ENCODE data around the gene TUT1. TPM values are rescaled to one million over a fixed set of nuclear protein-coding genes. Genes with fewer than 3 reads are reported as not detected.
A peak's percentile ranks its signal among the peaks of the same experiment; 100 is the strongest.

Gene TUT1
- total RNA-seq, 1 experiment from 2014 or later, result 27.2 TPM

DNA sequence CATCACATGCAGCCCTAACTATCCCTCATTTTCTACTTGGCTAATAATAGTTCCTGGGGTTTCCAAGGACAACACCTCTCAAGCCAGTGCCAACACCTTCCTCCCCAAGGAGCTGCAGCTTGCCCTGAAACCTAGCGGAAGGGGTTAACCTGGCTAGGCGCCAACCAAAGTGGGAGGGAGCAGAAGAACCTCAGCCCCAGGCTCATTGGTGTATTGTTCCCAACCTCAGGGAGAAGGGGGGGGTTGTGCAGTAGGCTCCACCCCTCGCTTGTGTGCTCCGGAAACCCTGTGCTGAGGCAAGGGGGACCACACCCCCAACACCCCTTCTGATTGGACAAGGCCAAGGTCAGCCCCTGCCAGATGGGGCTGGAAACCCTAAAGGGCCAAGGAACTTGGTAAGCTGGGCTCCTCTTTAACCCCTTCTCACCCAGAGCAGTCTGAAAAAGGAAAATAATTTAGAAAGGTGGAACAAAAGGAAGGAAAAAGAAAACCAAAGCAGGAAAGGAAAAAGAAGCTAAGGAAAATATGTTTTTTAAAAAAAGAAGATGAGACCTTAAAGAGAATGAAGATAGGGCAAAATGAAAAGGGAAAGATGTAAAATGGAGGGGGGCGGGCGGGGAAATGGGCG is 7.9 kb upstream of the TUT1 start:
- intact Hi-C loops (cut with micrococcal nuclease; ENCODE audit: unreplicated experiment), result no loop called here

DNA sequence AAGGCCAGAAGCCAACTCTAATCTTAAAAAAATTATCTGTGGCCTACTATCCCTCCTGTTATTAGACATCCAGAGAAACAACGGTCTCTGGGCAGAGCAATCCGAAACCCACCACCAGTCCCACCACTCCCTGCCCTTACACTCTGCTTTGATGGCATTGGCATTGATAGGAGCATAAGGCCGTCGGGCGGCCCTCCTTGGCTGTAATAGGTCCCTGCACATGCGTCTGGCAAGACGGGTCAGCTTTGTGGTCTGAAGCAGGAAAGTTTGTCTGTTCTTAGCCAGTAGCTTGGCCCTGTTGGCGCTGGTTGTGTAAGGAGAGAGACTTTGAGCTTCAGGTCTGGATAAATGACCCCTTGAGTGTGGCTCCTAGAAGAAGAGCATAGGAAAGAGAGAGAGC is 3.8 kb upstream of the TUT1 start:
- no peak overlapping the region for H3K4me3 ChIP-seq (ENCODE audit: low read depth, low read length)
- TF ChIP-seq CTCF (IDR thresholded peaks at IDR 0.05; ENCODE audit: insufficient read depth in 1 of 2, low read depth in 1 of 2, low read length in 1 of 2, severe bottlenecking in 1 of 2, unreplicated experiment in 1 of 2), result no peak
- DNase-seq, result no peak
- Mint-ChIP-seq H3K27ac (ENCODE audit: unreplicated experiment) (no peak overlapping the region), H3K4me1 (ENCODE audit: low read depth, unreplicated experiment) (peaks cover 20% of the 10 kb centered on the region), H3K27me3 (ENCODE audit: insufficient read depth, unreplicated experiment) (no peaks in the 10 kb centered on the region), H3K4me3 (ENCODE audit: unreplicated experiment) (no peak overlapping the region), H3K36me3 (ENCODE audit: insufficient read depth, unreplicated experiment) (peaks cover 96% of the 10 kb centered on the region), H3K9me3 (ENCODE audit: unreplicated experiment) (no peaks in the 10 kb centered on the region)
- CTCF ChIA-PET, result no interaction called here
- H3K27me3 ChIP-seq (replicated peaks; ENCODE audit: control insufficient read depth, insufficient read depth, low read length), result no peaks in the 10 kb centered on the region
- peaks cover 6% of the 10 kb centered on the region; the same call in 1 of the 2 replicates for H3K36me3 ChIP-seq (ENCODE audit: control insufficient read depth, insufficient read depth, low read length)
- POLR2A ChIA-PET, result interaction anchor here (0.9 kb wide), 1 partner anchor 21 kb away, joined by 4 read pairs; the partner anchor contains the start of gene EEF1G
- H3K4me1 ChIP-seq, result peaks cover 27% of the 10 kb centered on the region
- intact Hi-C loops (cut with micrococcal nuclease; ENCODE audit: unreplicated experiment), result no loop called here
- no peaks in the 10 kb centered on the region for H3K9me3 ChIP-seq
- no TSS peak for BruUV-seq (replicated peaks)

More for the DNA sequence above, 7.9 kb upstream of the TUT1 start:
- H3K4me1 ChIP-seq, result peaks cover 28% of the 10 kb centered on the region
- no peak for TF ChIP-seq CTCF (IDR thresholded peaks at IDR 0.05; ENCODE audit: insufficient read depth in 1 of 2, low read depth in 1 of 2, low read length in 1 of 2, severe bottlenecking in 1 of 2, unreplicated experiment in 1 of 2)
- CTCF ChIA-PET, result interaction anchor here (0.6 to 1.1 kb wide), 2 partner anchors 15 to 56 kb away, joined by 3 to 12 read pairs; no protein-coding TSS in a partner anchor
- no peaks in the 10 kb centered on the region for H3K9me3 Mint-ChIP-seq (ENCODE audit: unreplicated experiment)
- DNase-seq, result peak; percentile 92 to 96
- POLR2A ChIA-PET, result interaction anchor here (0.6 to 0.8 kb wide), 5 partner anchors 23 to 436 kb away, joined by 3 to 5 read pairs (median 4); partner anchors contain the start of genes B3GAT3, C11orf98, CSKMT and EEF1G
- no peaks in the 10 kb centered on the region for H3K27me3 Mint-ChIP-seq (ENCODE audit: insufficient read depth, unreplicated experiment)
- peak overlapping the region; percentile 77 for H3K27ac Mint-ChIP-seq (ENCODE audit: unreplicated experiment)
- peak overlapping the region; percentile 88 for H3K4me3 Mint-ChIP-seq (ENCODE audit: unreplicated experiment)
- peaks cover 27% of the 10 kb centered on the region for H3K4me1 Mint-ChIP-seq (ENCODE audit: low read depth, unreplicated experiment)
- H3K27me3 ChIP-seq (replicated peaks; ENCODE audit: control insufficient read depth, insufficient read depth, low read length), result no peaks in the 10 kb centered on the region
- no peak overlapping the region for H3K4me3 ChIP-seq (ENCODE audit: low read depth, low read length)
- peaks cover 98% of the 10 kb centered on the region for H3K36me3 Mint-ChIP-seq (ENCODE audit: insufficient read depth, unreplicated experiment)
- H3K9me3 ChIP-seq, result no peaks in the 10 kb centered on the region
- peaks cover 3% of the 10 kb centered on the region; the same call in 1 of the 2 replicates for H3K36me3 ChIP-seq (ENCODE audit: control insufficient read depth, insufficient read depth, low read length)
- BruUV-seq (replicated peaks), result no TSS peak

- CTCF ChIA-PET, result interaction anchor here (0.6 to 2.4 kb wide), 4 partner anchors 8 to 48 kb away, joined by 3 to 19 read pairs (median 4); partner anchors contain the start of genes B3GAT3 and MTA2
- H3K4me3 Mint-ChIP-seq (ENCODE audit: unreplicated experiment), result peak overlapping the region; percentile 53
- Histone ChIP-seq H3K9me3 (no peaks in the 10 kb centered on the region), H3K36me3 (ENCODE audit: control insufficient read depth, insufficient read depth, low read length) (peaks cover 6% of the 10 kb centered on the region; the same call in 1 of the 2 replicates), H3K4me3 (ENCODE audit: low read depth, low read length) (no peak overlapping the region), H3K4me1 (peaks cover 21% of the 10 kb centered on the region; the same call in 1 of the 2 replicates), H3K27me3 (replicated peaks; ENCODE audit: control insufficient read depth, insufficient read depth, low read length) (no peaks in the 10 kb centered on the region)
- peak overlapping the region; percentile 36 for H3K27ac Mint-ChIP-seq (ENCODE audit: unreplicated experiment)
- BruUV-seq (replicated peaks), result no TSS peak
- intact Hi-C loops (cut with micrococcal nuclease; ENCODE audit: unreplicated experiment), result no loop called here
- H3K4me1 Mint-ChIP-seq (ENCODE audit: low read depth, unreplicated experiment), result peaks cover 8% of the 10 kb centered on the region
- DNase-seq, result peak; percentile 84 to 85
- POLR2A ChIA-PET, result interaction anchor here (0.8 to 3.1 kb wide), 4 partner anchors 8 to 71 kb away, joined by 3 to 116 read pairs (median 68); partner anchors contain the start of genes B3GAT3, C11orf98, CSKMT and EEF1G
- no peaks in the 10 kb centered on the region for H3K9me3 Mint-ChIP-seq (ENCODE audit: unreplicated experiment)
- TF ChIP-seq CTCF (IDR thresholded peaks at IDR 0.05; ENCODE audit: insufficient read depth in 1 of 2, low read depth in 1 of 2, low read length in 1 of 2, severe bottlenecking in 1 of 2, unreplicated experiment in 1 of 2), result peak; percentile 65 to 69
- peaks cover 87% of the 10 kb centered on the region for H3K36me3 Mint-ChIP-seq (ENCODE audit: insufficient read depth, unreplicated experiment)
- H3K27me3 Mint-ChIP-seq (ENCODE audit: insufficient read depth, unreplicated experiment), result no peaks in the 10 kb centered on the region
Measured at GRCh38 chr11:62593434-62594044, 2.2 kb upstream of the TUT1 start.

Data from Caco-2 (cell line).